Heart right ventricle (tissue), 16 donors: ENCODE measurements around the gene PTX3. TPM values are rescaled to one million over a fixed set of nuclear protein-coding genes. Genes with fewer than 3 reads are reported as not detected.

Source experiments
- ATAC-seq, 8 donors: fragments of 200-7000 bp; cut with Tn5 transposase; one replicate each; pipeline ENCODE4 v1.9.1; 2020; ENCODE audit warnings: mild to moderate bottlenecking in 8 of 8, moderate library complexity in 8 of 8, moderate number of reproducible peaks in 1 of 8
- DNase-seq, 2 donors: peaks; one replicate each; pipeline ENCODE4 v3.0.0-alpha.2; 2020
- H3K27ac ChIP-seq, 10 donors: fragments of 200-600 bp; sonication (generic) in 2 of 10; one replicate each; pipeline versions ENCODE4 v1.5.0 to v1.8.0; 2020 to 2022; ENCODE audit warnings: mild to moderate bottlenecking in 3 of 10
- H3K27me3 ChIP-seq, 7 donors: fragments of 200-600 bp; one replicate each; pipeline ENCODE4 v1.8.0; 2021 to 2022; ENCODE audit warnings: mild to moderate bottlenecking in 2 of 7
- H3K36me3 ChIP-seq, 9 donors: fragments of 200-600 bp; sonication (generic) in 1 of 9; one replicate each; pipeline versions ENCODE4 v1.5.0 to v1.8.0; 2020 to 2022; ENCODE audit warnings: mild to moderate bottlenecking in 2 of 9
- H3K4me1 ChIP-seq, 9 donors: fragments of 200-600 bp; sonication (generic) in 1 of 9; one replicate each; pipeline versions ENCODE4 v1.5.0 to v1.8.0; 2020 to 2022; ENCODE audit warnings: mild to moderate bottlenecking in 4 of 9
- H3K4me3 ChIP-seq, 10 donors: fragments of 200-600 bp; sonication (generic) in 2 of 10; one replicate each; pipeline versions ENCODE4 v1.5.0 to v1.8.0; 2020 to 2022; ENCODE audit warnings: mild to moderate bottlenecking in 7 of 10, moderate library complexity in 2 of 10
- H3K9me3 ChIP-seq, 11 donors: fragments of 200-600 bp in 10 of 11; sonication (generic) in 2 of 11; one replicate each; pipeline versions ENCODE4 v1.5.0 to v1.8.0; 2013 to 2022; ENCODE audit warnings: mild to moderate bottlenecking in 2 of 11, control low read depth in 1 of 11, moderate library complexity in 1 of 11
- CTCF ChIP-seq, 9 donors: fragments of 200-600 bp; sonication (generic) in 2 of 9; IDR thresholded peaks; one replicate each; pipeline versions ENCODE4 v1.5.0 to v1.8.0; 2021 to 2022; ENCODE audit warnings: antibody characterized with exemption in 9 of 9, mild to moderate bottlenecking in 5 of 9, moderate library complexity in 1 of 9
- WGBS, 2 donors: extraction: QIAGEN DNeasy Blood & Tissue Kit; methylation state at CpG; one replicate each; pipeline ENCODE4 v1.1.7; 2013; ENCODE audit warnings: inconsistent platforms in 1 of 2; 5-methylcytosine and 5-hydroxymethylcytosine counted together
- intact Hi-C, 10 donors: fragments of 100-400 bp; cut with DNase I; formaldehyde crosslinking; loops; one replicate each; pipeline versions ENCODE4 v1.11.1 to v1.14.2; 2022
- polyA plus RNA-seq, 2 donors: library from polyadenylated mRNA; stranded (reverse); fragments of 200-250 nt; gene quantifications; one replicate each; pipeline ENCODE4 v1.2.3, GENCODE V29; 2013
- total RNA-seq, 10 donors: library from RNA; stranded (reverse); fragmentation: NEBNext Ultra II Directional in 3 of 10; extraction: Animal tissue kit (Norgen Biotek cat#: 25700) in 3 of 10; gene quantifications; one replicate each; pipeline versions ENCODE4 v1.2.1 to v1.2.4, GENCODE V29; 2021 to 2023
- donor health status: Arrhythmogenic right ventricular cardiomyopathy.
- donor health status: ischemic (EF 13 %, LVEDD 7.1; RV severe dilation, severe dysfunction).
- donor health status: healthy with polysubstance abuse.
- donor health status: DM: no; HTN: yes; CAD: no.
- donor health status: DM: no; HTN: no; CAD: no.
- donor health status: ischemic (EF 25% LVEDD 6.9; RV normal size, moderate dysfunction).
- donor health status: ischemic (EF 25% LVEDD 5.7; RV mildly dilated, moderate dysfunction).
- donor health status: healthy.
- donor health status: DM: yes; HTN: yes; CAD: no.
- donor health status: Ischemic cardiomyopathy.
- donor health status: ischemic (EF 35%, LVEDD 5.7; RV mildly dilated, moderate dysfunction).
- donor health status: nonischemic (EF 11% LVEDD 7.7; RV severe dilation, severe dysfunction).
- donor health status: DM: yes; HTN: yes; CAD: no.
- donor health status: PGD.
- donor health status: ischemic (EF 29% LVEDD 5.4; RV normal size, mild dysfunction).
- donor health status: nonischemic (EF 23%, LVEDD 6.1; RV moderate dilation, normal function).

PTX3 gene
- total and polyA plus RNA-seq, 12 donors = 0.11 to 29.7 (median 0.39) TPM

GRCh38 chr3:157414861-157415260 lies 21.8 kb upstream of the PTX3 start:
- DNase-seq (no peak), ATAC-seq (no peak)
- H3K4me3 ChIP-seq = no peak overlapping the region
- no peak overlapping the region for H3K27ac ChIP-seq
- no peak for TF ChIP-seq CTCF (IDR thresholded peaks at IDR 0.05)
- no peaks in the 10 kb centered on the region for H3K36me3 ChIP-seq
- H3K27me3 ChIP-seq = no peaks in the 10 kb centered on the region
- intact Hi-C loops = no loop called here
- no peaks in the 10 kb centered on the region for H3K4me1 ChIP-seq
- no peaks in the 10 kb centered on the region for H3K9me3 ChIP-seq

DNA sequence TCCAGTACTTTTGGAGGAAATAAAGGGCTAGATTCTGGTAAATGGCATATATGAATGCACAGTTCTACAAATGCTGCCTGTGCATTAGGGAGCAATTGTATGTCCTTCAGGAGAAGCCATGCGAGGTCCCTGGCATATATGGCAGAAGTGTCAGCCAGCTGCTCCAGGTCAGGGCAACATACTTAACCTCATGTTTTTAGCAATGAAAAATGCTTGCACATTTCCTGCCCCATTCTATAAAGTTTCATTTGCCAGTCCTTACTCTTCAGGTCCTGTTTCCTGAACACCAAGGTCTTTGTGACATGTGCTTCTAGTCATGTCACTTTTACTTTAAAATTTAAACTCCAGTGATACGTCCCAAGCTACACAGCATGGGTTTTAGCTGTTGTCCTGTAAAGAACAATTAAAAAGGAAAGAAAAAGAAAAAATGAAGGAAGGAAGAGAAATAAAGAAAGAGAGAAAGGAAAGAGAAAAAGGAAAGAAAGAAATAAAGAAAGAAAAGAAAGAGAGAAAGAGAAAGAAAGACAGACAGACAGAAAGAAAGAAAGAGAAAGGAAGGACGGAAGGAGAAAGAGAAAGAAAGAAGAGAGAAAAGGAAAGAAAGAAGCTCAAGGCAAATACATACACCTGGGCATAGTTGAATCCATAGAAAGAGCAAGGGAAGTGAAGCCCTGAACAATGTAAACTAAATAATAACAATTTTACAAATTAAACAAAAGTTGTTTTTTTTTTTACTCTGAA lies 20.1 kb upstream of the PTX3 start:
- WGBS, 2 donors = 72 to 79% methylated on average over 3 of the region's 3 CpGs
- no peak for ATAC-seq
- Histone ChIP-seq H3K27me3 (no peaks in the 10 kb centered on the region), H3K4me3 (no peak overlapping the region), H3K27ac (no peak overlapping the region), H3K9me3 (no peaks in the 10 kb centered on the region), H3K36me3 (no peaks in the 10 kb centered on the region), H3K4me1 (no peaks in the 10 kb centered on the region)
- intact Hi-C loops = no loop called here
- no peak for TF ChIP-seq CTCF (IDR thresholded peaks at IDR 0.05)
- no peak for DNase-seq

DNA sequence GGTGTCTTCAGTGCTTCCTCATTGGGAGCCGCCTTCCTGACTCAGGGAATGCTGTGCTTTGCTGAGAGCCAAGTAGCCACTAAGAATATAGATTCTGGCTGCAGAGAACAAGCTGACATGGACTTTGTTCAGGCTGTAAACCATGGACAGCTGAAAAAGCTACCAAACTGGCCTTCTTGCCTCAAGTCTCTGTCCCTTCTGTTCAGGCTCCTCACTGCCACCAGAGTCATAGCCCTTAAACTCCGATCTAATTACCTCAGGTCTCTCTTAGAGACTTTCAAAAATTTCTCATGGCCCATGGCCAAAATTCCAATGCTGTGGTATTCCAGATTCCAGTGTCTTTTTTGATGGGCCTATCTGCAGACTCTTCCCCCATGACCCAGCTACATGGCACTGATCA lies 19.4 kb upstream of the PTX3 start:
- Histone ChIP-seq H3K4me3 (no peak overlapping the region), H3K36me3 (no peaks in the 10 kb centered on the region), H3K27me3 (no peaks in the 10 kb centered on the region), H3K9me3 (no peaks in the 10 kb centered on the region), H3K27ac (no peak overlapping the region), H3K4me1 (no peaks in the 10 kb centered on the region)
- no peak for TF ChIP-seq CTCF (IDR thresholded peaks at IDR 0.05)
- no peak for ATAC-seq
- intact Hi-C loops = no loop called here
- DNase-seq = no peak
- 68 to 81% methylated on average over 2 of the region's 2 CpGs for WGBS, 2 donors

DNA sequence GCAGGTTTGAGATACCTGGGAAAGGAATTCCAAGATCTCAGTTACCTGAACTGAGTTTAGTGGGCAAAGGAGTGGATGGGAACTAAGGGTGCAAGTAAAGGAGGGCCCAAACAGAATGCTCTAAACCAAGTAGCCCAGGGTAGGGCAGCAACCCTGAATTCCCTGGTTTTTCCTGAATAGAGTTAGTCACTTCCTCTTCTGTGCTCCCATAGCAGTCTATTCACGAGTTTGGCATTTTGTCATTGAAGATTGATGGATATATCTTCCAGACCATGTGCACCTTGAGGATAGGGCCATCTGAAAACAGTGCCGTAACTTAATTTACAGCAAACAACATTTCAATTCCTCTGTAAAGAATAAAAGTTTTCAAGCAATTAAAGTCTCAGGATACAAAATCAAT lies 18.5 kb upstream of the PTX3 start:
- intact Hi-C loops = no loop called here
- H3K27ac ChIP-seq = no peak overlapping the region
- DNase-seq (no peak), ATAC-seq (no peak)
- H3K4me1 ChIP-seq = no peaks in the 10 kb centered on the region
- no peak overlapping the region for H3K4me3 ChIP-seq
- no peaks in the 10 kb centered on the region for H3K9me3 ChIP-seq
- H3K27me3 ChIP-seq = no peaks in the 10 kb centered on the region
- 78 to 80% methylated on average over 2 of the region's 2 CpGs for WGBS, 2 donors
- TF ChIP-seq CTCF (IDR thresholded peaks at IDR 0.05) = no peak
- no peaks in the 10 kb centered on the region for H3K36me3 ChIP-seq
